GM18867 (cell line): ENCODE data around the gene IFNL2.

ENCODE experiments used
- ATAC-seq: cut with Tn5 transposase; IDR thresholded peaks from one replicate; pipeline ENCODE4 v1.9.1; 2021; ENCODE audit warnings: mild to moderate bottlenecking, moderate library complexity; ENCODE audit not compliant: unreplicated experiment

IFNL2 gene

DNA sequence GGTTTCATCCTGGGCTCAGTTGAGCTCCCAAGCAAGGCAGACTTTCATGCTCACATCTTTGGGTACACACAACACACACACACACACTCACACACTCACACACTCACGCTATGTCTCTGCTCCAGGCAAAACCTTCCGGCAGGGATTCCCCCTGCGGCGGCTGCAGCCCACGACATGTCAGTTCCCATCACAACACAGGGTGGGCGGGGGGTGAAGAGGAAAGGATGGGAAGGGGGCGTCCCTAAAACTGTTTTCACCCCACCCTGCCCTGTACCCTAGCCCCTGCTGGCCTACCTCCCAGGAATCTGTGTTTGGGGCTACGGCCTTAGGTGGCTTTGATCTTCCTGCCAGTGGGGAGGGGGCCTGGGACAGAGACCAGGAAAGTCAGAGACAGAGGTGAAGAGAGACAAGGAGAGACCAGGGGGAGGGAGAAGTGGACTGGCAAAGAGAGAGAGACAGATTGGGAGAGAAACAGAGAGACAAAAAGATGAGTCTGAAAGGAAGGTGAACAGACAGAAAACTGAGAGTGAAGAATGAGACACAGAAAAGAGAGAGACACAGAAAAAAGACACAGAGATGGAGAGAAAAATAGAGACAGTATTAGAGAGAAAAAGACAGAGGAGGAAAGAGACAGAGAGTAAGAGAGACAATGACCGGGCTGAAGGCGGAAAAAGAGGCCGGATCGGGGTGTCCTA, 48.6 kb downstream of the IFNL2 start:
- ATAC-seq: no peak

DNA sequence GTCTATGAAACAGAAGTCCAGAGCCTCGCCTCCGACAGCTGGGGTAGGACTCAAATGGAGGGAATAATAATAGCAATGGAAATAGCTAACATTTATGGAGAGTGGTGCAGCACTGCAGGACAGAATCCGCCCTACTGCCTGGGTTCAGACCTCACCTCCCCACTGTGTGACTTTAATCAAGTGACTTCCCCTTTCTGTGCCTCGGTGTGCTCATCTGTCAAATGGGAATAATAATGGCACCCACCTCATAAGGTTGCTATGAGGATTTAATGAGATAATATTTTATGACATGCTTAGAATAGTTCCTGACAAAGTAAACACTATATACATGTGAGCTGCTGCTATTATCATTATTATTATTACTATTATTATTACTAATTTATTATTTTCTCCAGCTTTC, 49.3 kb downstream of the IFNL2 start:
- no peak for ATAC-seq

DNA sequence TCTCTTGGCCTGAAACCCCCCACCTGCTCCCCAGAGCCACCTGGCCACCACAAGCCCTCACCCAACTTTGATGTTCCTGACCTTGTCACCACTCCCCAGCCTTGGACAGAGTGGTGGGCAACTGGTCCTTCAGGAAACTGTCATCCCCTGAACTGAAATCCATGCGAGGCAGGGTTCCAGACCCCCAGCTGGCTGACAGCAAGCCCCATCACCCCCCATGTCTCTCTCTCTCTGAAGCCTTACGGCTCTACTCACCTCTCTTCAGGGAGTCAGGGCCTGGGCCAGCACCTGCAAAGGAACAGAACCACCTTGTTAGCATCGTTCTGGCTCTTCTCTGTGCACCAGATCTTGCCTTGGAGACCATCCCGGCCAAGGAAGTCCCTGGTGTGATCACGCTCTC, 49.9 kb downstream of the IFNL2 start:
- ATAC-seq: no peak

DNA sequence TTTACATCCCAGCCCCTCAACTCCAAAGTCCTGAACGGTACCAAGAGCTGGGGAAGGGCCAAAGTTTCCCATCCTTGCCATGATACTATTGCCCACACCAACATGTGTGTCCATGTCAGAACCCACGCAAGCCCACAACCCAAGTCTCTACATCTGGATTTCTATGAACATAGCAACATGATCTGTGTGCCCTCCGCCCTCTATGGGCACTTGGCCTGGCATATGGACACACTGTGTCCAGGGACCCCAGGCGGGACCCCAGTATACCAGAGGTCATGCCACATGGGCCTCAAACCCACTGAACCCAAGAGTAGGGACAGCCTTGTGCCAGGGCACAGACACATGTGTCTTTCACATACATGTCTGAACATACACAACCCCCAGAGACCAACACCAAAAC, 50.5 kb downstream of the IFNL2 start:
- no peak for ATAC-seq

DNA sequence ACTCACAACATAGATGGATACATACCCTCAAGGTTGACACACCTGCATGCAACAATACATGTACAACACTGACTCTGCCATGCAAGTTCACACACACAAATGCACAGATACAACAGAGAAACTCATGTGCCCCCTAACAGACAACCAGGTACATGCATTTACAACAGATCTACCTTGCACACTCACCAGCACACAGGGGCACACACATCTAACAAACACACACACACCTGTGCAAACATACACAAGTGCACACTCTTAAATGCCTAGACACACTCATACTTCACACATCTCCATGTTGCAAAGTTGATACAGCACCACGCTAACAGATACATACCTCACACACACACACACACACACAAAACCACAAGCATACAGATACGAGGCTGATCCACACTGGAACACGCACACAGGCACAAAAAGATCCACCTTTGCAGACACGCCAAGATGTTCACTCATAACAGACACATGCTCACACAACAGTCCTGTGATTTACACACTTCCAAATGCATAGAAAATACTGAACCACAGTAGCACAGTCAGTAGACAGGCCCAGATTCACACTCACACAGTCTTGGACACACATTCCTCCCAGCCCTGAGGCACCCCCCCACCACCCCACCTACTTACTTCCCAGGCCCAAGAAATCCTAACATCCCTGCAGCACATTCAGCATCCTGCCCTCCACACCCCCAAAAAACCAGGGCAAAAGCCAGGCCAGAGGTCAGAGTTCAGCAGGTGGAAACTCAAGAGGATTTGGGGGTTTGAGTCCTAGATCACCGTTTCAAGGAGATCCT, 51.1 kb downstream of the IFNL2 start:
- ATAC-seq: no peak
